HepG2 (cell line): ENCODE measurements around the gene STEAP2. TPM values are rescaled to one million over a fixed set of nuclear protein-coding genes. Genes with fewer than 3 reads are reported as not detected.

Source experiments
- ATAC-seq: fragments of 200-7000 bp; cut with Tn5 transposase; 3 replicates; pipeline ENCODE4 v1.9.1; 2020; ENCODE audit warnings: mild to moderate bottlenecking, moderate library complexity
- BruUV-seq: library from RNA; stranded (reverse); fragments of 400-500 nt; replicated peaks from 2 replicates; lab custom pipeline; 2021; lab: Mats Ljungman, UMichigan
- CTCF ChIA-PET: fragments of 300-600 bp; formaldehyde crosslinking; extraction: SDS; loops from one replicate; lab custom pipeline; 2021; ENCODE audit warnings: low total read pairs, inconsistent platforms, low intra/inter-chr PET ratio; lab: Yijun Ruan, JAX
- POLR2A ChIA-PET: fragments of 350-600 bp; sonication (Branson Sonifier 250); formaldehyde crosslinking; loops from one replicate; lab custom pipeline; 2020; ENCODE audit warnings: antibody characterized with exemption, inconsistent platforms; lab: Yijun Ruan, JAX
- DNase-seq: peaks from one replicate; pipeline ENCODE4 v3.0.0-alpha.2; 2015; ENCODE audit warnings: low spot score
- FAIRE-seq: peaks from 3 replicates; lab custom pipeline; 2011; peaks lifted over from hg19 to GRCh38; lab: Jason Lieb, UNC
- H2AFZ ChIP-seq: one replicate; pipeline ENCODE4 v1.6.1; 2011; ENCODE audit warnings: low read length, inconsistent platforms
- H3K27ac ChIP-seq: fragments of 300-600 bp; 3 replicates; pipeline ENCODE4 v1.8.0; 2011; ENCODE audit warnings: mixed run types, mild to moderate bottlenecking, mixed read lengths, low read length, inconsistent platforms; ENCODE audit not compliant: insufficient read depth; ENCODE audit errors: extremely low read length
- H3K27me3 ChIP-seq, 2 experiments: fragments of 200-600 bp in 1 of 2; 2 replicates in 1 of 2; 3 replicates in 1 of 2; pipeline versions ENCODE4 v1.6.0 to v1.8.0; 2011; ENCODE audit warnings: low read length in 2 of 2, mild to moderate bottlenecking in 2 of 2, moderate library complexity in 2 of 2, inconsistent platforms in 1 of 2; ENCODE audit not compliant: insufficient read depth in 2 of 2, control insufficient read depth in 1 of 2
- H3K36me3 ChIP-seq, 2 experiments: fragments of 200-600 bp in 1 of 2; replicated peaks in 1 of 2; 2 replicates in 1 of 2; 3 replicates in 1 of 2; pipeline versions ENCODE4 v1.5.1 to v1.8.0; 2011; ENCODE audit warnings: low read length in 2 of 2, inconsistent platforms in 1 of 2; ENCODE audit not compliant: insufficient read depth in 2 of 2, control insufficient read depth in 1 of 2
- H3K4me1 ChIP-seq: 2 replicates; pipeline ENCODE4 v1.5.1; 2012; ENCODE audit warnings: low read length, inconsistent platforms; ENCODE audit not compliant: insufficient read depth
- H3K4me2 ChIP-seq: 2 replicates; pipeline ENCODE4 v1.6.0; 2011; ENCODE audit warnings: low read depth, low read length, inconsistent platforms
- H3K4me3 ChIP-seq, 3 experiments: fragments of 200-600 bp in 1 of 3; sonication (generic), shearing (Covaris generic) in 1 of 3; replicated peaks in 1 of 3; 2 replicates each; pipeline ENCODE4 v1.5.1; 2011 to 2016; ENCODE audit warnings: low read length in 3 of 3, inconsistent platforms in 2 of 3, low read depth in 2 of 3, mild to moderate bottlenecking in 2 of 3, control low read depth in 1 of 3, mixed read lengths in 1 of 3; ENCODE audit not compliant: insufficient read depth in 1 of 3
- H3K79me2 ChIP-seq: one replicate; pipeline ENCODE4 v1.6.1; 2011; ENCODE audit warnings: low read length, inconsistent platforms; ENCODE audit not compliant: insufficient read depth
- H3K9ac ChIP-seq: 2 replicates; pipeline ENCODE4 v1.6.0; 2011; ENCODE audit warnings: mild to moderate bottlenecking, low read depth, low read length, inconsistent platforms; ENCODE audit not compliant: insufficient read depth
- H3K9me3 ChIP-seq: 2 replicates; pipeline ENCODE4 v1.5.1; 2012; ENCODE audit warnings: mild to moderate bottlenecking, low read length
- H4K20me1 ChIP-seq: 2 replicates; pipeline ENCODE4 v1.6.0; 2011; ENCODE audit warnings: inconsistent platforms, mild to moderate bottlenecking, low read length, moderate library complexity; ENCODE audit not compliant: insufficient read depth
- BCL6 ChIP-seq: IDR thresholded peaks from 2 replicates; pipeline ENCODE4 v1.6.1; 2016; ENCODE audit warnings: missing genetic modification reagents, missing compliant biosample characterization
- BRF2 ChIP-seq: sonication (generic); formaldehyde crosslinking; IDR thresholded peaks from 2 replicates; pipeline ENCODE4 v1.8.1; 2022; ENCODE audit warnings: mild to moderate bottlenecking, missing genetic modification reagents
- EP300 ChIP-seq, 3 experiments: sonication (generic) in 1 of 3; formaldehyde crosslinking in 1 of 3; IDR thresholded peaks; 2 replicates each; pipeline versions ENCODE4 v1.5.1 to v1.6.1; 2011 to 2020; ENCODE audit warnings: low read depth in 2 of 3, low read length in 2 of 3, borderline replicate concordance in 1 of 3, improper control_type of control experiment in 1 of 3, mild to moderate bottlenecking in 1 of 3, missing genetic modification reagents in 1 of 3, moderate library complexity in 1 of 3
- HNF4A ChIP-seq: sonication (generic); formaldehyde crosslinking; IDR thresholded peaks from 2 replicates; pipeline ENCODE4 v1.4.0; 2020; ENCODE audit warnings: missing genetic modification reagents
- HOXD1 ChIP-seq: sonication (generic); formaldehyde crosslinking; IDR thresholded peaks from 2 replicates; pipeline ENCODE4 v1.5.0; 2020; ENCODE audit warnings: missing genetic modification reagents
- PPARG ChIP-seq: conservative IDR thresholded peaks from 2 replicates; pipeline ENCODE4 v1.6.1; 2016; ENCODE audit warnings: missing biosample characterization, missing genetic modification reagents
- RXRA ChIP-seq: sonication (generic); formaldehyde crosslinking; IDR thresholded peaks from 2 replicates; pipeline ENCODE4 v1.5.1; 2020; ENCODE audit warnings: missing genetic modification reagents
- RXRB ChIP-seq: IDR thresholded peaks from 2 replicates; pipeline ENCODE4 v1.6.1; 2016; ENCODE audit warnings: borderline replicate concordance, missing genetic modification reagents, missing compliant biosample characterization
- THAP9 ChIP-seq: sonication (generic); formaldehyde crosslinking; IDR thresholded peaks from 2 replicates; pipeline ENCODE4; 2020; ENCODE audit warnings: missing genetic modification reagents, mild to moderate bottlenecking, borderline replicate concordance
- ZNF431 ChIP-seq: sonication (generic); formaldehyde crosslinking; IDR thresholded peaks from 2 replicates; pipeline ENCODE4 v1.9.0; 2022; ENCODE audit warnings: missing genetic modification reagents, low read depth, mild to moderate bottlenecking, borderline replicate concordance
- ZNF75D ChIP-seq: sonication (generic); formaldehyde crosslinking; IDR thresholded peaks from 2 replicates; pipeline ENCODE4 v1.8.1; 2023; ENCODE audit warnings: missing genetic modification reagents, mild to moderate bottlenecking, borderline replicate concordance
- ZSCAN20 ChIP-seq: sonication (generic); formaldehyde crosslinking; IDR thresholded peaks from 2 replicates; pipeline ENCODE4 v1.4.0; 2020; ENCODE audit warnings: missing genetic modification reagents, mild to moderate bottlenecking, borderline replicate concordance
- WGBS: methylation state at CpG from one replicate; pipeline ENCODE4 v1.1.6; 2017; ENCODE audit warnings: low lambda C conversion rate; 5-methylcytosine and 5-hydroxymethylcytosine counted together
- in situ Hi-C: cut with HindIII; loops from 2 replicates; pipeline ENCODE4 v1.10.0; 2017; ENCODE audit warnings: low pct_unique_long_range_greater_than_20kb; ENCODE audit not compliant: extremely low pct_ligation_motif_present
- intact Hi-C: fragments of 100-400 bp; cut with micrococcal nuclease; formaldehyde crosslinking; loops from one replicate; pipeline ENCODE4 v1.10.0; 2022; ENCODE audit not compliant: unreplicated experiment
- polyA plus RNA-seq, 8 experiments: library from polyadenylated mRNA; depleted of rRNA in 3 of 8; stranded (reverse) in 7 of 8; unstranded in 1 of 8; fragments of >200 nt; fragmentation: Illumina TruSeq in 4 of 8; extraction: Trizol in 4 of 8; gene quantifications; 2 replicates each; pipeline versions ENCODE4 v1.2.1 to v1.2.3, GENCODE V29; 2011 to 2016; ENCODE audit warnings: low read depth in 4 of 8, missing spikeins in 1 of 8, mixed read lengths in 1 of 8; ENCODE audit not compliant: insufficient read depth in 1 of 8
- total RNA-seq, 5 experiments: library from RNA; depleted of rRNA; stranded (reverse); fragments of >200 nt; fragmentation: Illumina TruSeq; extraction: Trizol; gene quantifications; 2 replicates each; pipeline ENCODE4 v1.2.3, GENCODE V29; 2016; ENCODE audit warnings: low read depth in 1 of 5

STEAP2 gene
- total and polyA plus RNA-seq, 2 of the 13 experiments (the other 11 are each of a cell fraction or from before 2014, with no cell fraction given), result 4.3 to 4.4 TPM

GRCh38 chr7:90269163-90269562 is 57.6 kb downstream of the STEAP2 start:
- intact Hi-C loops (loop anchor here (5.0 to 10.0 kb wide), 3 partner anchors 78 to 158 kb away; partner anchors contain the start of genes CLDN12 and GTPBP10), in situ Hi-C loops (loop anchor here (10.0 kb wide), 1 partner anchor 114 kb away; the partner anchor contains the start of gene STEAP1)
- H4K20me1 ChIP-seq, result no peaks in the 10 kb centered on the region
- H3K27ac ChIP-seq, result peak overlapping the region; percentile 21
- POLR2A ChIA-PET, result no interaction called here
- WGBS, result 24% methylated on average over 1 of the region's 1 CpG
- H3K79me2 ChIP-seq, result no peaks in the 10 kb centered on the region
- no peak for TF ChIP-seq HOXD1 (CRISPR knock-in tag)
- TF ChIP-seq RXRA (CRISPR knock-in tag), result no peak
- no peak for TF ChIP-seq BRF2 (CRISPR knock-in tag)
- no peak for TF ChIP-seq ZSCAN20 (CRISPR knock-in tag)
- no peaks in the 10 kb centered on the region for H3K27me3 ChIP-seq
- CTCF ChIA-PET, result no interaction called here
- no peak for DNase-seq
- no peak for ATAC-seq
- no peak overlapping the region for H3K4me3 ChIP-seq
- H3K4me1 ChIP-seq, result peaks cover 70% of the 10 kb centered on the region
- H3K4me2 ChIP-seq, result no peak overlapping the region
- BruUV-seq, result no TSS peak
- H3K9me3 ChIP-seq, result no peaks in the 10 kb centered on the region
- H3K9ac ChIP-seq, result no peak overlapping the region
- FAIRE-seq, result no peak
- H2AFZ ChIP-seq, result no peak overlapping the region
- no peaks in the 10 kb centered on the region for H3K36me3 ChIP-seq

- Histone ChIP-seq H3K27ac (peak overlapping the region; percentile 39), H4K20me1 (no peaks in the 10 kb centered on the region), H2AFZ (no peak overlapping the region), H3K36me3 (no peaks in the 10 kb centered on the region), H3K27me3 (no peaks in the 10 kb centered on the region), H3K4me1 (peaks cover 71% of the 10 kb centered on the region), H3K9me3 (no peaks in the 10 kb centered on the region), H3K79me2 (no peaks in the 10 kb centered on the region), H3K4me3 (no peak overlapping the region), H3K4me2 (peak overlapping the region; percentile 25; the same call in 1 of the 2 replicates), H3K9ac (no peak overlapping the region)
- ChIA-PET POLR2A (no interaction called here), CTCF (no interaction called here)
- DNase-seq, result peak; percentile 25
- in situ Hi-C loops, result no loop called here
- ATAC-seq, result peak; percentile 66
- intact Hi-C loops, result loop anchor here (2.0 kb wide), 2 partner anchors 26 to 28 kb away; partner anchors contain the start of gene CFAP69
- 100% methylated on average over 2 of the region's 2 CpGs for WGBS
- BruUV-seq, result no TSS peak
- FAIRE-seq, result no peak
- TF ChIP-seq HNF4A (CRISPR knock-in tag) (peak; percentile 63), PPARG (CRISPR knock-in tag) (peak; percentile 98), THAP9 (CRISPR knock-in tag) (no peak), EP300 (IDR thresholded peaks at IDR 0.05; ENCODE audit: low read depth in 2 of 2, low read length in 2 of 2) (peak in 1 of 2 experiments; percentile 44; a peak in 1 of 4 replicates), EP300 (CRISPR knock-in tag; IDR thresholded peaks at IDR 0.05; ENCODE audit: borderline replicate concordance) (no peak), ZNF431 (CRISPR knock-in tag) (no peak), BCL6 (CRISPR knock-in tag) (peak; percentile 48; the same call in 1 of the 2 replicates), RXRB (CRISPR knock-in tag) (peak; percentile 83), ZNF75D (CRISPR knock-in tag) (no peak)
Measured at GRCh38 chr7:90270431-90271178, 59.1 kb downstream of the STEAP2 start.
